ENCODE measurements around the gene ADARB2.

DNA sequence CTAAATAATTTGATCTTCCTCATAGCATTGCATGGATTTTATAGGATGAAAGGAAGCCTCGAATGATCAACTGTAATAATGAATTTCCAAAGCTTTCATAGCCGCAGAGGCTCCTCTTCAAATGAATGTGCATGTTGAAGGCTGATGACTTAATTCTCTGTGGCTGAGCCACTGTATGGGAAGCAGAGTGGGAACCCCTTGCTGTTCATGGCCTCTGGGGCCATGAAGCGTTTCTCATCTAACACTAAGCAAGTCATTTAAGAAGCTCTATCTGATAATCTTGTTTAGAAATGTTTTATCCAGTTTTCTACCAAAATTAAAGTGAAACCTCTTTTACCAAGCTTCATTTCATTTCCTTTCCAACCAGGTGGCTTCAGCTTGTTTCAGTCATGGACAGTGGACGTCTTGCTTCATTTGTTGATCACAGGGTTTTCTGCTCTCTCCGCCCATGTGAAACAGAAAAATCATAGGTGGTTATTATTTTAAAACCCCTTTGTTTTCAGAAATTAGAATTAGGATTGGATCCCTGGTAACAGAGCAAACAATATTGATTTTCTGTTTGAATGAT is 10.3 kb upstream of the ADARB2 start:
- no peak for TF ChIP-seq EZH2phosphoT487 (IDR thresholded peaks at IDR 0.05; ENCODE audit: insufficient read depth, low read depth)
- TF ChIP-seq EZH2 (IDR thresholded peaks at IDR 0.05; ENCODE audit: insufficient read depth, poor library complexity, severe bottlenecking): no peak
